Common myeloid progenitor, CD34-positive (primary cell): ENCODE data around the gene TUBGCP3.

Experiments used
- CTCF ChIA-PET: fragments of 350-600 bp; sonication (Branson Sonifier 250); formaldehyde crosslinking; loops from one replicate; lab custom pipeline; 2021; ENCODE audit warnings: antibody characterized with exemption; lab: Charles Lee
- POLR2A ChIA-PET: fragments of 350-600 bp; sonication (Branson Sonifier 250); formaldehyde crosslinking; loops from one replicate; lab custom pipeline; 2021; ENCODE audit warnings: antibody characterized with exemption; lab: Charles Lee
- DNase-seq, 3 donors: peaks; one replicate each; pipeline versions ENCODE4 v3.0.0 to v3.0.0-alpha.2; 2013
- H3K27ac ChIP-seq, 2 experiments: 1 replicate in 1 of 2; 2 replicates in 1 of 2; pipeline ENCODE4 v1.7.0; 2013; ENCODE audit warnings: inconsistent platforms in 2 of 2, low read length in 2 of 2, mild to moderate bottlenecking in 2 of 2, low read depth in 1 of 2, moderate library complexity in 1 of 2; ENCODE audit not compliant: severe bottlenecking in 2 of 2, insufficient read depth in 1 of 2, poor library complexity in 1 of 2
- H3K27me3 ChIP-seq, 5 experiments: replicated peaks in 2 of 5; 1 replicate in 3 of 5; 2 replicates in 2 of 5; pipeline versions ENCODE4 v1.6.1 to v1.7.0; 2013; ENCODE audit warnings: low read length in 4 of 5, mild to moderate bottlenecking in 2 of 5, moderate library complexity in 2 of 5, inconsistent platforms in 1 of 5; ENCODE audit not compliant: insufficient read depth in 5 of 5, control insufficient read depth in 4 of 5
- H3K36me3 ChIP-seq, 4 experiments: 1 replicate in 2 of 4; 2 replicates in 2 of 4; pipeline versions ENCODE4 v1.6.1 to v1.7.0; 2013; ENCODE audit warnings: low read length in 3 of 4, control low read depth in 1 of 4, mild to moderate bottlenecking in 1 of 4; ENCODE audit not compliant: control insufficient read depth in 4 of 4, insufficient read depth in 4 of 4
- H3K4me1 ChIP-seq, 4 experiments: 1 replicate in 3 of 4; 2 replicates in 1 of 4; pipeline versions ENCODE4 v1.6.1 to v1.7.1; 2013; ENCODE audit warnings: low read length in 3 of 4, mild to moderate bottlenecking in 3 of 4, control low read depth in 1 of 4, inconsistent platforms in 1 of 4, moderate library complexity in 1 of 4; ENCODE audit not compliant: control insufficient read depth in 4 of 4, insufficient read depth in 4 of 4; ENCODE audit errors: control extremely low read depth in 1 of 4
- H3K4me3 ChIP-seq, 7 experiments: 1 replicate in 4 of 7; 2 replicates in 3 of 7; pipeline versions ENCODE4 v1.5.1 to v1.7.0; 2013; ENCODE audit warnings: mild to moderate bottlenecking in 7 of 7, low read length in 6 of 7, moderate library complexity in 6 of 7, inconsistent platforms in 2 of 7, low read depth in 2 of 7, control low read depth in 1 of 7; ENCODE audit not compliant: insufficient read depth in 4 of 7, control insufficient read depth in 1 of 7; ENCODE audit errors: extremely low read depth in 1 of 7
- H3K9me3 ChIP-seq, 5 experiments: 1 replicate in 4 of 5; 2 replicates in 1 of 5; pipeline versions ENCODE4 v1.6.1 to v1.7.1; 2013; ENCODE audit warnings: low read length in 4 of 5, mild to moderate bottlenecking in 2 of 5, inconsistent platforms in 1 of 5, low read depth in 1 of 5, moderate library complexity in 1 of 5; ENCODE audit not compliant: control insufficient read depth in 4 of 5, insufficient read depth in 2 of 5; ENCODE audit errors: control extremely low read depth in 1 of 5
- WGBS: methylation state at CpG from one replicate; pipeline ENCODE4 v1.1.5; 2013; ENCODE audit not compliant: insufficient coverage; 5-methylcytosine and 5-hydroxymethylcytosine counted together

TUBGCP3 gene

GRCh38 chr13:112452380-112453206 lies 135.4 kb downstream of the TUBGCP3 start:
- H3K27me3 ChIP-seq, result peaks cover 0 to 44% (median 2%) of the 10 kb centered on the region in 5 experiments
- H3K9me3 ChIP-seq, result no peaks in the 10 kb centered on the region
- WGBS, result 84% methylated on average over 34 of the region's 36 CpGs
- no peaks in the 10 kb centered on the region for H3K36me3 ChIP-seq
- CTCF ChIA-PET, result interaction anchor here (2.9 kb wide), 1 partner anchor 9 kb away, joined by 11 read pairs; no protein-coding TSS in a partner anchor
- POLR2A ChIA-PET, result no interaction called here
- no peaks in the 10 kb centered on the region for H3K4me1 ChIP-seq
- H3K4me3 ChIP-seq, result no peak overlapping the region
- H3K27ac ChIP-seq, result no peak overlapping the region
- no peak for DNase-seq

- Histone ChIP-seq H3K36me3 (no peaks in the 10 kb centered on the region), H3K27ac (no peak overlapping the region), H3K4me3 (no peak overlapping the region), H3K27me3 (peaks cover 0 to 44% (median 2%) of the 10 kb centered on the region in 5 experiments), H3K4me1 (no peaks in the 10 kb centered on the region), H3K9me3 (no peaks in the 10 kb centered on the region)
- DNase-seq, result no peak
- ChIA-PET POLR2A (no interaction called here), CTCF (no interaction called here)
- 87% methylated on average over 39 of the region's 43 CpGs for WGBS
These were observed 136.2 kb downstream of the TUBGCP3 start for GRCh38 chr13:112451512-112452379.

- no peak overlapping the region for H3K27ac ChIP-seq
- ChIA-PET CTCF (no interaction called here), POLR2A (no interaction called here)
- peaks cover 0 to 44% (median 2%) of the 10 kb centered on the region in 5 experiments for H3K27me3 ChIP-seq
- no peaks in the 10 kb centered on the region for H3K36me3 ChIP-seq
- no peaks in the 10 kb centered on the region for H3K4me1 ChIP-seq
- WGBS, result 65% methylated on average over 6 of the region's 9 CpGs
- no peak overlapping the region for H3K4me3 ChIP-seq
- no peak for DNase-seq
- no peaks in the 10 kb centered on the region for H3K9me3 ChIP-seq
These were observed 137.1 kb downstream of the TUBGCP3 start for GRCh38 chr13:112450904-112451240.

GRCh38 chr13:112450118-112450903 lies 137.6 kb downstream of the TUBGCP3 start:
- ChIA-PET CTCF (no interaction called here), POLR2A (no interaction called here)
- Histone ChIP-seq H3K9me3 (no peaks in the 10 kb centered on the region), H3K4me1 (no peaks in the 10 kb centered on the region), H3K4me3 (no peak overlapping the region), H3K36me3 (no peaks in the 10 kb centered on the region), H3K27ac (no peak overlapping the region), H3K27me3 (peaks cover 0 to 43% (median 2%) of the 10 kb centered on the region in 5 experiments)
- DNase-seq, result no peak
- WGBS, result 88% methylated on average over 14 of the region's 23 CpGs

GRCh38 chr13:112449545-112449930 lies 138.4 kb downstream of the TUBGCP3 start:
- Histone ChIP-seq H3K27me3 (peaks cover 0 to 51% (median 2%) of the 10 kb centered on the region in 5 experiments), H3K9me3 (no peaks in the 10 kb centered on the region), H3K36me3 (no peaks in the 10 kb centered on the region), H3K4me3 (no peak overlapping the region), H3K27ac (no peak overlapping the region), H3K4me1 (no peaks in the 10 kb centered on the region)
- CTCF ChIA-PET, result no interaction called here
- no peak for DNase-seq
- 70% methylated on average over 9 of the region's 16 CpGs for WGBS
- POLR2A ChIA-PET, result no interaction called here

- H3K9me3 ChIP-seq, result no peaks in the 10 kb centered on the region
- ChIA-PET CTCF (no interaction called here), POLR2A (no interaction called here)
- H3K36me3 ChIP-seq, result no peaks in the 10 kb centered on the region
- no peak overlapping the region for H3K27ac ChIP-seq
- WGBS, result 78% methylated on average over 19 of the region's 20 CpGs
- no peak overlapping the region for H3K4me3 ChIP-seq
- DNase-seq, result no peak
- H3K27me3 ChIP-seq, result peaks cover 0 to 50% (median 2%) of the 10 kb centered on the region in 5 experiments
- no peaks in the 10 kb centered on the region for H3K4me1 ChIP-seq
These were observed 139.1 kb downstream of the TUBGCP3 start for GRCh38 chr13:112448621-112449544.
